Measurements from ENCODE around the gene DQX1. TPM values are rescaled to one million over a fixed set of nuclear protein-coding genes. Genes with fewer than 3 reads are reported as not detected.

DQX1 gene
- polyA plus RNA-seq, 4 donors = 0.19 to 0.56 (median 0.53) TPM

- DNase-seq (ENCODE audit: low read depth in 4 of 4, low spot score in 3 of 4) = no peak
Observed at GRCh38 chr2:74555610-74556103, 29.6 kb upstream of the DQX1 start.

- peak in 1 of 4 donors; percentile 63 for DNase-seq (ENCODE audit: low read depth in 4 of 4, low spot score in 3 of 4)
Observed at GRCh38 chr2:74554820-74555531, 28.9 kb upstream of the DQX1 start.

- peak; percentile 78 to 85 (median 81) for DNase-seq (ENCODE audit: low read depth in 4 of 4, low spot score in 3 of 4)
Observed at GRCh38 chr2:74553892-74554819, 28.1 kb upstream of the DQX1 start, which contains the start of the genes DOK1 and LOXL3. Gene DOK1, plus strand, starts transcription at chr2:74554720. Its CDS starts 35 bp downstream, at chr2:74554755. Gene LOXL3, minus strand, starts transcription at chr2:74553942. Its CDS starts 1,308 bp downstream, at chr2:74552634.

GRCh38 chr2:74552914-74553811 is 27.1 kb upstream of the DQX1 start:
- no peak for DNase-seq (ENCODE audit: low read depth in 4 of 4, low spot score in 3 of 4)

- DNase-seq (ENCODE audit: low read depth in 4 of 4, low spot score in 3 of 4) = no peak
Observed at GRCh38 chr2:74551942-74552913, 26.2 kb upstream of the DQX1 start.

GRCh38 chr2:74551530-74551929 is 25.5 kb upstream of the DQX1 start:
- no peak for DNase-seq (ENCODE audit: low read depth in 4 of 4, low spot score in 3 of 4)

- no peak for DNase-seq (ENCODE audit: low read depth in 4 of 4, low spot score in 3 of 4)
Observed at GRCh38 chr2:74550231-74550630, 24.2 kb upstream of the DQX1 start.

GRCh38 chr2:74548900-74549826 is 23.1 kb upstream of the DQX1 start:
- peak in 1 of 4 donors; percentile 32 for DNase-seq (ENCODE audit: low read depth in 4 of 4, low spot score in 3 of 4)

- no peak for DNase-seq (ENCODE audit: low read depth in 4 of 4, low spot score in 3 of 4)
Observed at GRCh38 chr2:74548285-74548899, 22.4 kb upstream of the DQX1 start.

GRCh38 chr2:74546004-74546403 is 20.0 kb upstream of the DQX1 start:
- DNase-seq (ENCODE audit: low read depth in 4 of 4, low spot score in 3 of 4) = no peak

- DNase-seq (ENCODE audit: low read depth in 4 of 4, low spot score in 3 of 4) = no peak
Observed at GRCh38 chr2:74544634-74545033, 18.6 kb upstream of the DQX1 start.

- no peak for DNase-seq (ENCODE audit: low read depth in 4 of 4, low spot score in 3 of 4)
Observed at GRCh38 chr2:74542978-74543377, 16.9 kb upstream of the DQX1 start.

GRCh38 chr2:74540291-74540690 is 14.3 kb upstream of the DQX1 start:
- no peak for DNase-seq (ENCODE audit: low read depth in 4 of 4, low spot score in 3 of 4)

GRCh38 chr2:74538881-74539339 is 12.9 kb upstream of the DQX1 start:
- DNase-seq (ENCODE audit: low read depth in 4 of 4, low spot score in 3 of 4) = no peak

- no peak for DNase-seq (ENCODE audit: low read depth in 4 of 4, low spot score in 3 of 4)
Observed at GRCh38 chr2:74537140-74537539, 11.1 kb upstream of the DQX1 start.

- DNase-seq (ENCODE audit: low read depth in 4 of 4, low spot score in 3 of 4) = no peak
Observed at GRCh38 chr2:74536166-74536950, 10.3 kb upstream of the DQX1 start.

Data from right renal pelvis (tissue), 4 donors.